Dendritic cell treated with granulocyte-macrophage colony-stimulating factor and Interleukin-4, amounts not matched to agents 40 ng/mL and 50 ng/mL, for 4 days (primary cell): ENCODE measurements around the gene RAF1.
A peak's percentile ranks its signal among the peaks of the same experiment; 100 is the strongest.
"Not testable (repeated sequence)": the region's sequence is repeated elsewhere in the genome, so short reads cannot be mapped to it uniquely, and the experiment has no call there.

ENCODE experiments used
- H3K27ac Mint-ChIP-seq: one replicate; pipeline ENCODE4 v1.8.0; 2022; ENCODE audit warnings: mild to moderate bottlenecking, mixed read lengths
- H3K27me3 Mint-ChIP-seq: one replicate; pipeline ENCODE4 v1.8.0; 2022; ENCODE audit warnings: mild to moderate bottlenecking, mixed read lengths
- H3K36me3 Mint-ChIP-seq: one replicate; pipeline ENCODE4 v1.8.0; 2022; ENCODE audit warnings: low read depth, mixed read lengths
- H3K4me1 Mint-ChIP-seq: one replicate; pipeline ENCODE4 v1.8.0; 2022; ENCODE audit warnings: low read depth, mixed read lengths
- H3K4me3 Mint-ChIP-seq: one replicate; pipeline ENCODE4 v1.8.0; 2022; ENCODE audit warnings: mild to moderate bottlenecking, moderate library complexity, mixed read lengths
- H3K9me3 Mint-ChIP-seq: one replicate; pipeline ENCODE4 v1.8.0; 2022; ENCODE audit warnings: mixed read lengths
- intact Hi-C: fragments of 100-400 bp; cut with micrococcal nuclease; formaldehyde crosslinking; loops from one replicate; pipeline ENCODE4 v1.15.0; 2022

Gene RAF1

DNA sequence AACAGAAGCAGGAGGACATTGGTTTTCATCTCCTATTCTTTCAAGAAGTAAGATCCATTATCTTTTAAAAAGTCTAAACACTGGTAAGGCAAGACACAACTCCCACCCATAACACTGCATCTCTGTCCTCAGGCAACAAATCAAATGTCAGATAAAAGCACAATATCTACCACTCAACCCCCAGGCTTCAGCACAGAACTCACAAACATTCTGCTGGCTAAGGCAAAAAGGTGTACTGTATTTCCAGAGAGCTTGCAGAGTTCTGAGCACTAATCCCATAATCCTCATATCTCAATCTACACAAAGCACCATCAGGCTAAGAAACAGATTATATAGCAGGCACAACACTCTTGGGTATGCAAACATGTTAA lies 20.9 kb downstream of the RAF1 start:
- peak overlapping the region; percentile 28 for H3K27ac Mint-ChIP-seq
- H3K36me3 Mint-ChIP-seq, result peaks cover 16% of the 10 kb centered on the region
- no peak overlapping the region for H3K4me3 Mint-ChIP-seq
- H3K4me1 Mint-ChIP-seq, result peaks cover 41% of the 10 kb centered on the region
- no peaks in the 10 kb centered on the region for H3K9me3 Mint-ChIP-seq
- no peaks in the 10 kb centered on the region for H3K27me3 Mint-ChIP-seq
- intact Hi-C loops, result no loop called here

DNA sequence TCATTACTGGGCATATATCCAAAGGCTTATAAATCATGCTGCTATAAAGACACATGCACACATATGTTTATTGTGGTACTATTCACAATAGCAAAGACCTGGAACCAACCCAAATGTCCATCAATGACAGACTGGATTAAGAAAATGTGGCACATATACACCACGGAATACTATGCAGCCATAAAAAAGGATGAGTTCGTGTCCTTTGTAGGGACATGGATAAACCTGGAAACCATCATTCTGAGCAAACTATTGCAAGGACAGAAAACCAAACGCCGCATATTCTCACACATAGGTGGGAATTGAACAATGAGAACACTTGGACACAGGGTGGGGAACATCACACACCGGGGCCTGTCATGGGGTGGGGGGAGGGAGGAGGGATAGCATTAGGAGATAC lies 23.1 kb downstream of the RAF1 start:
- intact Hi-C loops, H3K27ac Mint-ChIP-seq, H3K9me3 Mint-ChIP-seq, H3K27me3 Mint-ChIP-seq, H3K4me3 Mint-ChIP-seq: not testable (repeated sequence)
- Mint-ChIP-seq H3K4me1 (peaks cover 37% of the 10 kb centered on the region), H3K36me3 (peaks cover 35% of the 10 kb centered on the region)

DNA sequence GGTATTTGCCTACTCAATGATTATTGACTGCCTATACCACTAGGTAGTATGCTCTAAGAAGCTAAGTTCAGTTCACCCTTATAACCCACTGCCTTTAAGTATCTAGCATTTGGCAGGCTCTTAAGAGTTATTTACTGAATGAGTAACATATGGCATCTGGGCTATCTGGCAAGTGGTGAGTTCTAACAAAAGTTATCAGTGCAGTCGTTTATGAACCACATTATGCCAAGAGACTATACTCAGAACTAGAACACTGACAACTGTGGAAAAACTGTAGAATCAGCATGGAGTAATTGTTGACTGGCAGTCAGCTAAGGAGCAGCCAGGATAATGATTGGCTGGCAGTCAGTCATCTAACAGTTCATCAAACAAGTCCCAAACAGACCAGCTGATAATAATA lies 25.8 kb downstream of the RAF1 start:
- Mint-ChIP-seq H3K4me3 (no peak overlapping the region), H3K36me3 (peaks cover 36% of the 10 kb centered on the region), H3K4me1 (peaks cover 42% of the 10 kb centered on the region), H3K27ac (no peak overlapping the region), H3K9me3 (no peaks in the 10 kb centered on the region), H3K27me3 (no peaks in the 10 kb centered on the region)
- intact Hi-C loops, result no loop called here

DNA sequence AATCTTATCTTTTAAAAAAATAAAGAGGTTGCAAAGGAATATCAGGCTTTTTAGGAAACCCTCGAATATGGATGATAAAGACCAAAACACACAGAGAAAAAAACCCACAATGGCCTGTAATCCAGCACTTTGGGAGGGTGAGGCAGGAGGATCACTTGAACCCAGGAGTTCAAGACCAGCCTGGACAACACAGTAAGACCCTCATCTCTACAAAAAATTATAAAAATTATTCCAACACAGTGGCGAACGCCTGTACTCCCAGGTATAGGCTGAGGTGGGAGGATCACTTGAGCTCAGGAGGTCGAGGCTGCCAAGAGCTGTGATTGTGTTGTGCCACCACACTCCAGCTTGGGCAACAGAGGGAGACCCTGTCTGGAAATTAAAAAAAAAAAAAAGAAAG lies 30.8 kb downstream of the RAF1 start:
- intact Hi-C loops, result no loop called here
- H3K4me3 Mint-ChIP-seq, result no peak overlapping the region
- H3K27me3 Mint-ChIP-seq, result no peaks in the 10 kb centered on the region
- peaks cover 32% of the 10 kb centered on the region for H3K4me1 Mint-ChIP-seq
- peaks cover 21% of the 10 kb centered on the region for H3K36me3 Mint-ChIP-seq
- H3K27ac Mint-ChIP-seq, result no peak overlapping the region
- no peaks in the 10 kb centered on the region for H3K9me3 Mint-ChIP-seq

DNA sequence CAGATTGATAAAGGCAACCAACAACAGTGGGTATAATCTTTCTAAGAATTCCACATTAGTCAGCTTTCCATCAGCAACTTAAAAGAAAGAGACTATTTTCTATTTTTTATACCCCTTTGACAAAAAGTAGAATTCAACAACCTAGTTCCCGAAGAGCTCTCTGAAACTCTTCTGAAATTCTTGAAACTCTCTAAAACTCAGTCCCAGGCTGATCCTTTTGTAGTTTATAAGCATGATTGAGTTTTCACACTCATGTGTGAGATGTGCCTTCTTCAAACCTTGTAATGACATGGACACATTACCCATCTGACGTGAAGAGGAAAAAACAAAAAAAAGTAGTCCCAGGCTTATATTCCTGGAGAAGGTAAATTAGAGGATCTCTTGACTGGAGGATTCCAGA lies 31.4 kb downstream of the RAF1 start:
- H3K4me3 Mint-ChIP-seq, result no peak overlapping the region
- no peaks in the 10 kb centered on the region for H3K9me3 Mint-ChIP-seq
- H3K4me1 Mint-ChIP-seq, result peaks cover 30% of the 10 kb centered on the region
- H3K36me3 Mint-ChIP-seq, result peaks cover 16% of the 10 kb centered on the region
- H3K27me3 Mint-ChIP-seq, result no peaks in the 10 kb centered on the region
- intact Hi-C loops, result no loop called here
- H3K27ac Mint-ChIP-seq, result no peak overlapping the region

DNA sequence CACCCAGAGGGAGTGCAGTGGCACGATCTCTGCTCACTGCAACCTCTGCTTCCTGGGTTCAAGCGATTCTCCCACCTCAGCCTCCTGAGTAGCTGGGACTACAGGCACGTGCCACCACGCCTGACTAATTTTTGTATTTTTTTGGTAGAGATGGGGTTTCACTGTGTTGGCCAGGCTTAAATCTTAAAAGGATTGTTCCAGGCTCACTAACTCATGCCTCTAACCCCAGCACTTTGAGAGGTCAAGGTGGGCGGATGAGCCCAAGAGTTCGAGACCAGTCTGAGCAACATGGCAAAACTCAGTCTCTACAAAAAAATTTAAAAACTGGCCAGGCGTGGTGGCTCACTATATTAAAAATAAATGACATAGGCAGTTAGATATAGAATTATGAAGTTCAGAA lies 33.1 kb downstream of the RAF1 start:
- H3K27me3 Mint-ChIP-seq, H3K36me3 Mint-ChIP-seq, H3K9me3 Mint-ChIP-seq, intact Hi-C loops, H3K4me3 Mint-ChIP-seq: not testable (repeated sequence)
- Mint-ChIP-seq H3K4me1 (peaks cover 39% of the 10 kb centered on the region), H3K27ac (peak overlapping the region; percentile 32)

DNA sequence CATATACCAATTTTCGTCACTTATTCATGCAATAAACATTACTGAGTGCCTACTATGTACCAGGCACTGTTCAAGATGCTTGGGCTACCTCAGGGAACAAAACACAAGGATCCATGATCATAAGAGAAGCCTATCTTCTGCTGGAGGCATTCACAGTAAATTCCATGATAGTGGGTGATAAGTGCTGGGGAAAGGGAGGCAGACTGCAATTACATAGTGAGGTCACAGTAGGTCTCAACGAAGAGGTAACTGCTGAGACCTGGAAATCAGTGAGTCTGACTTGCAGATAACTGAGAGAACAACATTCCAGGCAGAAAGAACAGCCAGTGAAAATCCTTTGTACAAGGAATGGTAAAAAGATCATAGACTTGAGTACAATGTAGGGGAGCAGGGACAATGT lies 33.6 kb downstream of the RAF1 start:
- no peaks in the 10 kb centered on the region for H3K27me3 Mint-ChIP-seq
- peak overlapping the region; percentile 32 for H3K27ac Mint-ChIP-seq
- H3K4me3 Mint-ChIP-seq, result no peak overlapping the region
- peaks cover 44% of the 10 kb centered on the region for H3K4me1 Mint-ChIP-seq
- no peaks in the 10 kb centered on the region for H3K9me3 Mint-ChIP-seq
- intact Hi-C loops, result no loop called here
- no peaks in the 10 kb centered on the region for H3K36me3 Mint-ChIP-seq

DNA sequence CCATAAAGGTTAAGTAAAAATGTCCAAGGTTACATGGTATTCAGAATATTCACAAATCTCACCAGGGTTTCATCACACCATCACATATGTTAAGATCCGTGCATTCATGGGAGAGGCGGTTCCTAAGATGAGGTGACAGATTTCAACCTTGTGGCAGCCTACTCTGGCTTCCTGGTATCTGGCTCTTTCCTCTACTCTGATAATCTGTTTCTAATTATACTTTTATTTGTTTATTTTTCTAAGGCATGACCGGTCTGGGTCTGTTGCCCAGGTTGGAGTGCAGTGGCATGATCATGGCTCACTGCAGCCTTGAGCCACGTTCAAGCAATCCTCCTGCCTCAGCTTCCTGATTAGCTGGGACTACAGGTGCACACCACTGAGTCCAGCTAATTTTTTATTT lies 34.4 kb downstream of the RAF1 start:
- no peak overlapping the region for H3K4me3 Mint-ChIP-seq
- intact Hi-C loops, result no loop called here
- H3K27me3 Mint-ChIP-seq, result no peaks in the 10 kb centered on the region

DNA sequence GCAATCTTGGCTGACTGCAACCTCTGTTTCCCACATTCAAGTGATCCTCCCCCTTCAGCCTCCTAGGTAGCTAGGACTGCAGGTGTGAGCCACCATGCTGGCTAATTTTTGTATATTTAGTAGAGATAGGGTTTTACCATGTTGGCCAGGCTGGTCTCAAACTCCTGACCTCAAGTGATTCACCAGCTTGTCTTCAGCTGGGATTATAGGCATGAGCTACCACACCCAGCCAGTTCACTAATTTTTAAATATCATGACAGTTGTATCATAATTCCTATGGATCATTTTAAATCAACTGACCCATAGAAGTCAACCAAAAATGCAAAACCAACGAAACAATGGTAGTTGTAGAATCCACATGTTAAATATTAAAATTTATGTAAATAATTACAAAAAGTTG lies 35.1 kb downstream of the RAF1 start:
- Mint-ChIP-seq H3K27me3 (no peaks in the 10 kb centered on the region), H3K36me3 (no peaks in the 10 kb centered on the region), H3K4me1 (peaks cover 50% of the 10 kb centered on the region), H3K9me3 (no peaks in the 10 kb centered on the region), H3K4me3 (no peak overlapping the region), H3K27ac (no peak overlapping the region)
- intact Hi-C loops, result no loop called here

More for the DNA sequence above, 34.4 kb downstream of the RAF1 start:
- no peaks in the 10 kb centered on the region for H3K36me3 Mint-ChIP-seq
- H3K9me3 Mint-ChIP-seq, result no peaks in the 10 kb centered on the region
- no peak overlapping the region for H3K27ac Mint-ChIP-seq
- peaks cover 48% of the 10 kb centered on the region for H3K4me1 Mint-ChIP-seq

DNA sequence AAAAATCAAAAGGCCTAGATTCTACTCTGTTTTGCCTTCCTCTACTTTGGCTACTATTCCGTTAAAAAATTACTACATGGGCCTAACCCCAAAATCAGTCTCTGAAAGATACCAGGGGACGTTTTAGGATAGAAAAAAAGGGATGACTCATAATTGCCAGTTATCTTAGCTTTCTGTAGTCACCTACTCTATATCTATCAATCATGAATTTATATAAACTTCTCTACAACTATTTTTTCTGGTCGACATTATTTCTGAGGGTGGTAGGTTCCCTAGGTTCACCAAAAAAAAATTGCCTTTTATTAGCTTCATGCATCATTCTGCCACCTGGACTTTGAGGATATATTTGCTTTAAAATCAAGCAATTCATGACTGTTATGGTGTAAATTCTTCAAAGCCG lies 36.5 kb downstream of the RAF1 start:
- Mint-ChIP-seq H3K36me3 (no peaks in the 10 kb centered on the region), H3K27ac (no peak overlapping the region), H3K27me3 (no peaks in the 10 kb centered on the region), H3K4me3 (no peak overlapping the region), H3K9me3 (no peaks in the 10 kb centered on the region), H3K4me1 (peaks cover 48% of the 10 kb centered on the region)
- intact Hi-C loops, result no loop called here

DNA sequence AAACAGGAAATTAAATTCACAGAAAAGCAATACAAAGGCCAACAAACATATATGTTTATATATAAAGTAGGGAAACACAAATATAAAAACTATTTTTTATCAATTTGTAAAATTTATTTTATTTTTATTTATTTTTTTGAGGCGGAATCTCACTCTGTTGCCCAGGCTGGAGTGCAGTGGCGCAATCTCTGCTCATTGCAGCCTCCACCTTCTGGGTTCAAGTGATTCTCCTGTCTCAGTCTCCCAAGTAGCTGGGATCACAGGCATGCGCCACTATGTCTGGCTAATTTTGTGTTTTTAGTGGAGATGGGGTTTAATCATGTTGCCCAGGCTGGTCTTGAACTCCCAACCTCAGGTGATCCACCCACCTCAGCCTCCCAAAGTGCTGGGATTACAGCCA lies 39.0 kb downstream of the RAF1 start:
- H3K36me3 Mint-ChIP-seq, intact Hi-C loops, H3K4me3 Mint-ChIP-seq, H3K9me3 Mint-ChIP-seq, H3K27ac Mint-ChIP-seq, H3K27me3 Mint-ChIP-seq: not testable (repeated sequence)
- H3K4me1 Mint-ChIP-seq, result peaks cover 56% of the 10 kb centered on the region

DNA sequence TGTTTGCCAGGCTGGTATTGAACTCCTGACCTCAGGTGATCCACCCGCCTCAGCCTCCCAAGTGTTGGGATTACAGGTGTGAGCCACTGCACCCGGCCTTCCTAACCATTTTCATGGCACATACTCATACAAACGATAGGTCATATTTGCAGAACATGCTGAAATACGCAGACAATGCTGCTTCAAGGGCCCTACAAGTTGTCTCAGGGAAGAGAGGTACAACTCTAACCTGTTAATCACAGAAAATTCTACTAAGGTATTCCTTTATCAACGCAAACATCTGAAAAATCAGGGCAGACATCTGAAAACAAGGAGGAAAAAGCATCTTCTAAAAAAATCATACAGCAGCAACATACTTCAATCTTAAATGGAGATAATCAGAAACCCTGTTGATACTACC lies 39.9 kb downstream of the RAF1 start:
- Mint-ChIP-seq H3K9me3 (no peaks in the 10 kb centered on the region), H3K4me1 (peaks cover 55% of the 10 kb centered on the region), H3K27ac (no peak overlapping the region), H3K27me3 (no peaks in the 10 kb centered on the region), H3K4me3 (no peak overlapping the region), H3K36me3 (no peaks in the 10 kb centered on the region)
- intact Hi-C loops, result no loop called here

DNA sequence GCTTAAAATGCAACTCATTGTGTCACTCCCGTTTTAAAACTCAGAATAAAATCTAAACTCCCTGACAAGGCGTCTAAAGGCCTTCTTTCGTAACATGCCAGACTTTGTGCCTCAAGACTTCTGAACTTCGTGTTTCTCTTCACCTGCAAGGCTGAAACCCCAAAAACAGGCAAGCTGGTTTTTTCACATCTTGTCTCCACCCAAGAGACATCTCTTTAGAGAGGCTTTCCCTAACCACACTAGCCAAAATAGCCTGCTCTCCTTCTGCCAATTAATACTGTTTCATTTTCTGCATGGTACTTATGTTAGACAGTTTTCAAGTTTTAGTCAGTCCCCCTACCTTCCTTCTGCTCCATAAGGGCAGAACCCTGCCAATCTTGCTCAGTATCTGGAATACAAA lies 41.6 kb downstream of the RAF1 start:
- Mint-ChIP-seq H3K36me3 (peaks cover 15% of the 10 kb centered on the region), H3K27me3 (no peaks in the 10 kb centered on the region), H3K27ac (no peak overlapping the region)

DNA sequence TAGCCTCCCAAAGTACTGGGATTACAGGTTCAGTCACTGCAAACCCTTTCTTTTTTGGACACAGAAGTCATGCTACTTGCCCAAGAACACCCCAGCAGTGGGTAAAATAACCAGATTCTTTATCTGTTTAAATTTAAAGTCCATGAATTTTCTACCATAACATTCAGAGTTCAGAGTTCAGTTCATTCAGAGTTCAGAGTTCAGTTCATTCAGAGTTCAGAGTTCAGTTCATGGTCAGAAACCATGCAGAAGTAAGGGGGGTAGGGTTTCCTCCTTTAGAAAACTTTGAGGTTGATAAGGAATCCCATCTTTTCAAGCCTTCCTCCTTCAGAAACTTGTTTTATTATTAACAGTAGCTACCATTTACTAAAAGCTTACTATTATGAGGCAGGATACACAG lies 43.2 kb downstream of the RAF1 start:
- Mint-ChIP-seq H3K27ac (no peak overlapping the region), H3K9me3 (no peaks in the 10 kb centered on the region), H3K36me3 (peaks cover 30% of the 10 kb centered on the region), H3K4me1 (peaks cover 38% of the 10 kb centered on the region), H3K4me3 (no peak overlapping the region), H3K27me3 (no peaks in the 10 kb centered on the region)
- intact Hi-C loops, result no loop called here

More for the DNA sequence above, 41.6 kb downstream of the RAF1 start:
- intact Hi-C loops, result no loop called here
- peaks cover 50% of the 10 kb centered on the region for H3K4me1 Mint-ChIP-seq
- H3K9me3 Mint-ChIP-seq, result no peaks in the 10 kb centered on the region
- no peak overlapping the region for H3K4me3 Mint-ChIP-seq

DNA sequence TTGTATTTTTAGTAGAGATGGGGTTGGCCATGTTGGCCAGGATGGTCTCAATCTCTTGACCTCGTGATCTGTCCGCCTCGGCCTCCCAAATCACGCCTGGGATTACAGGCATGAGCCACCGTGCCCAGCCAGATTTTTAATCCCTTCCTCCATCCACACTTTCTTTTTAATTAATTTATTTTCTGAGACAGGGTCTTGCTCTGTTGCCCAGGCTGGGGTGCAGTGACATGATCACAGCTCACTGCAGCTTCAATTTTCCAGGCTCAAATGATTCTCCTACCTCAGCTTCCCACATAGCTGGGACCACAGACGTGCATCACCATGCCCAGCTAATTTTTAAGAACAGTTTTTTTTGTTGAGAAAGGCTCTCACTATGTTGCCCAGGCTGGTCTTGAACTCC lies 43.6 kb downstream of the RAF1 start:
- Mint-ChIP-seq H3K4me3 (no peak overlapping the region), H3K9me3 (no peaks in the 10 kb centered on the region), H3K36me3 (peaks cover 30% of the 10 kb centered on the region), H3K4me1 (peaks cover 38% of the 10 kb centered on the region), H3K27ac (no peak overlapping the region), H3K27me3 (no peaks in the 10 kb centered on the region)
- intact Hi-C loops, result no loop called here

DNA sequence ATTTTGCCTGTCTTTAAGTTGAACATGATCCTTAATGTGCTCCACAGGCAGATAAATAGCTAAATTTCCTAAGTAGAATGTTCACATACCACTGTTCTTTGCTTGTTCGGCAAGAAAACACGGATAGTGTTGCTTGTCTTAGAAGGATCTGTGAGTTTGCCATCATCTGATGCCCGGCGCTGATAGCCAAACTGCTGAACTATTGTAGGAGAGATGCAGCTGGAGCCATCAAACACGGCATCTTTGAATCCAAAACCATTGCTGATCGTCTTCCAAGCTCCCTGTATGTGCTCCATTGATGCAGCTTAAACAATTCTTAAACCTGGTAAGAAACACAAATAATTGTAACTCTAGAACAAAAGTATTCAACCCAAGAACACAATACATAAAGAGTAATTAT lies 45.5 kb downstream of the RAF1 start:
- no peaks in the 10 kb centered on the region for H3K27me3 Mint-ChIP-seq
- no peak overlapping the region for H3K4me3 Mint-ChIP-seq
- H3K27ac Mint-ChIP-seq, result no peak overlapping the region
- no peaks in the 10 kb centered on the region for H3K9me3 Mint-ChIP-seq
- H3K36me3 Mint-ChIP-seq, result peaks cover 49% of the 10 kb centered on the region
- peaks cover 33% of the 10 kb centered on the region for H3K4me1 Mint-ChIP-seq
- intact Hi-C loops, result no loop called here
